ENCODE results near the gene NCAM2. TPM values are rescaled to one million over a fixed set of nuclear protein-coding genes. Genes with fewer than 3 reads are reported as not detected.
A peak's percentile ranks its signal among the peaks of the same experiment; 100 is the strongest.

The NCAM2 gene
- total RNA-seq = 100 to 1,000 TPM in 1 of 2 donors, 10 to 100 TPM in 1; 30.7 to 138 TPM
- 10 to 100 TPM; 48.0 to 74.2 TPM for polyA plus RNA-seq (ENCODE audit: insufficient read length in 2 of 2)
- long read RNA-seq, donor 1, full-length matches to known transcripts = 7 of 33 reads
- long read RNA-seq, donor 1, partial matches to known transcripts = 26 of 33 reads
- long read RNA-seq, donor 1, other reads (novel, unspliced or antisense) = 0 of 33 reads
- long read RNA-seq, donor 2, full-length matches to known transcripts = 1 of 8 reads
- long read RNA-seq, donor 2, partial matches to known transcripts = 7 of 8 reads
- long read RNA-seq, donor 2, other reads (novel, unspliced or antisense) = 0 of 8 reads
- long read RNA-seq, donor 3, full-length matches to known transcripts = 3 of 3 reads
- long read RNA-seq, donor 3, partial matches to known transcripts = 0 of 3 reads
- long read RNA-seq, donor 3, other reads (novel, unspliced or antisense) = 0 of 3 reads
- long read RNA-seq, donor 4 = 0 reads

DNA sequence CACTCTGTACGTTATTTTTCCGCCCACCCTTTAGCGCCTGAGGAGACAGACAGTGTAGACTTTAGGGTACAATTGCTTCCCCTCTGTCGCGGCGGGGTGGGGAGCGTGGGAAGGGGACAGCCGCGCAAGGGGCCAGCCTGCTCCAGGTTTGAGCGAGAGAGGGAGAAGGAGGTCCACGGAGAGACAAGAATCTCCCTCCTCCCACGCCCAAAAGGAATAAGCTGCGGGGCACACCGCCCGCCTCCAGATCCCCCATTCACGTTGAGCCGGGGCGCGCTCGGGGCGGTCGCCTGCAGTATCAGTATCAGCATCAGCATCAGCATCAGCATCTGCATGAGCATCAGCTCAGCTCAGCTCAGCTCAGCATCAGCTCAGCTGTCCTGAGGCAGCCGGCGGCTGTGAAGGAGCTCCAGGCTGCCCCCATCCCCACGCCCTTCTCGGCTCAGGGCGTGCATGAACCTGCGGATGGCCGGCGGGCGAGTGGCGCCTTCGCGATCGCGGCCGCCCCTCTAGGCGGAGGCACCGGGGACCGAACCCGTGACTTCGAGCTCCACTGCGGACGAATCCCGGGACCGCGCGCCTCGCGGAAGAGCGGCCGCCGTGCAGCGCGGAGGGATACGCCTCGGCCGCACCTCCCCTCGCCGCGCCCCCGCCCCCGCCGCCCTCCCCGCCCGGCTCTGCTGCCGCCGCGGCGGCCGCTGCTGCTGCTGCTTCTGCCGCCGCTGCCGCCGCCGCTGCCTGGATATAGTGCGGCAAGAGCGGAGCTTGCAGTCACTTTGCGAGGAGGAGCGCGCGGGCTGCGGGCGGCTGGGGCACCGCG lies at the start of gene NCAM2:
TSS of gene NCAM2 (plus strand) at position 774 of the 820 bp plus-strand sequence.
- DNase-seq (ENCODE audit: low read depth in 4 of 6, low spot score in 6 of 6) = peak in 3 of 6 donors; percentile 81 to 96 (median 95)
- peak within 1 kb of the TSS; percentile 69 for H3K4me3 ChIP-seq (ENCODE audit: low read depth, low read length)
- H3K27me3 ChIP-seq (ENCODE audit: control insufficient read depth, insufficient read depth, low read length) = no peaks in the 10 kb centered on the region
- H3K9me3 ChIP-seq (ENCODE audit: control insufficient read depth, insufficient read depth, low read length) = no peaks in the 10 kb centered on the region
- no peaks in the 10 kb centered on the region for H3K36me3 ChIP-seq (ENCODE audit: control insufficient read depth, insufficient read depth, low read length)
- WGBS (ENCODE audit: insufficient coverage) = under 1% methylated on average over 78 of the region's 86 CpGs
- H3K4me1 ChIP-seq (ENCODE audit: control insufficient read depth, insufficient read depth, low read length) = peaks cover 13% of the 10 kb centered on the region
- H3K27ac ChIP-seq (ENCODE audit: low read depth, low read length) = peak within 1 kb of the TSS; percentile 55

DNA sequence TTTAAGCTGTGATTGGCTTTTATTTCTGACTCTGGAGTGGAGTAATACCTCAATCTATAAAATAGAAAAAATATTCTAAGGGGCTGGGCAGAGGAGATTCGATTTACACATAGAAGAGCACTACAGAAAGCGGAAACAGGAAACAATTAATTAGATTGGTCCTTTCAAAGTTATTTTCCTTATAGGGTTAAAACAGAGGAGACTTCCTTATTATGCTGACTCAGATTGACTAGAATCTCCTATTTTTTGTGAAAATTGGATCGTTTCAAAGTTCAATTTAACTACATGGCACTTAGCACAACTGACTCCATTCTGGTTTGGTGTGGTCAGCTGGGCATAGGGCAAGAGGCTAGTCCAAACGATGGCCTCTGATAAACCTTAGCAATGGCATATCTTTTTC lies 48.3 kb upstream of the NCAM2 start:
- Histone ChIP-seq H3K4me1 (ENCODE audit: control insufficient read depth, insufficient read depth, low read length) (no peaks in the 10 kb centered on the region), H3K4me3 (ENCODE audit: low read depth, low read length) (no peak overlapping the region), H3K27ac (ENCODE audit: low read depth, low read length) (no peak overlapping the region), H3K9me3 (ENCODE audit: control insufficient read depth, insufficient read depth, low read length) (no peaks in the 10 kb centered on the region), H3K27me3 (ENCODE audit: control insufficient read depth, insufficient read depth, low read length) (no peaks in the 10 kb centered on the region), H3K36me3 (ENCODE audit: control insufficient read depth, insufficient read depth, low read length) (no peaks in the 10 kb centered on the region)
- DNase-seq (ENCODE audit: low read depth in 4 of 6, low spot score in 6 of 6) = no peak
- no CpG with 5 or more reads among the region's 4 CpGs for WGBS (ENCODE audit: insufficient coverage)

- H3K4me1 ChIP-seq (ENCODE audit: control insufficient read depth, insufficient read depth, low read length) = no peaks in the 10 kb centered on the region
- DNase-seq (ENCODE audit: low read depth in 4 of 6, low spot score in 6 of 6) = no peak
- no peaks in the 10 kb centered on the region for H3K36me3 ChIP-seq (ENCODE audit: control insufficient read depth, insufficient read depth, low read length)
- no CpG with 5 or more reads among the region's 1 CpG for WGBS (ENCODE audit: insufficient coverage)
- no peak overlapping the region for H3K27ac ChIP-seq (ENCODE audit: low read depth, low read length)
- no peaks in the 10 kb centered on the region for H3K9me3 ChIP-seq (ENCODE audit: control insufficient read depth, insufficient read depth, low read length)
- no peak overlapping the region for H3K4me3 ChIP-seq (ENCODE audit: low read depth, low read length)
- H3K27me3 ChIP-seq (ENCODE audit: control insufficient read depth, insufficient read depth, low read length) = no peaks in the 10 kb centered on the region
Measured at GRCh38 chr21:20965816-20966215, 32.4 kb upstream of the NCAM2 start.

DNA sequence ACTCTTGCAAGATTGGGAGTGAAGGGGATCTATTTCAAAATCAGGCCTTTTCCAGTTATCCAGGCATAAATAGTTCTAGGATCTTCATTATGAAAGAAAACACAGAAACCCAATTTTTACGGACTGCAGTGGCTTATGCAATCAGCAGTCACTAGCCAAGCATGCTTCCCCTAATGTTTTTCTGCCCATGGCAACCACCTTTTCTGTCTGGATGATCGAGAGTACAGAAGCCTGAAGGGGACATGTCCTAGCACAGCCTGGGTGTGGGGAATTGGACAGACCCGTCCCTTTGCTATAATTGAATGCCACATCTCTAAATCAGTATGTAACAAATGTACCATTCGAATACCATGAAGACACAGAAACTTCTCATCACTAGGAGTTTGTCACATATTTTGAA lies 29.8 kb upstream of the NCAM2 start:
- peak in 2 of 6 donors; percentile 42 to 46 for DNase-seq (ENCODE audit: low read depth in 4 of 6, low spot score in 6 of 6)
- Histone ChIP-seq H3K4me1 (ENCODE audit: control insufficient read depth, insufficient read depth, low read length) (no peaks in the 10 kb centered on the region), H3K27me3 (ENCODE audit: control insufficient read depth, insufficient read depth, low read length) (no peaks in the 10 kb centered on the region), H3K9me3 (ENCODE audit: control insufficient read depth, insufficient read depth, low read length) (no peaks in the 10 kb centered on the region), H3K4me3 (ENCODE audit: low read depth, low read length) (no peak overlapping the region), H3K36me3 (ENCODE audit: control insufficient read depth, insufficient read depth, low read length) (no peaks in the 10 kb centered on the region), H3K27ac (ENCODE audit: low read depth, low read length) (no peak overlapping the region)
- no CpG with 5 or more reads among the region's 4 CpGs for WGBS (ENCODE audit: insufficient coverage)

GRCh38 chr21:20970691-20971090 lies 27.5 kb upstream of the NCAM2 start:
- no peaks in the 10 kb centered on the region for H3K9me3 ChIP-seq (ENCODE audit: control insufficient read depth, insufficient read depth, low read length)
- no peaks in the 10 kb centered on the region for H3K36me3 ChIP-seq (ENCODE audit: control insufficient read depth, insufficient read depth, low read length)
- no peak overlapping the region for H3K4me3 ChIP-seq (ENCODE audit: low read depth, low read length)
- H3K4me1 ChIP-seq (ENCODE audit: control insufficient read depth, insufficient read depth, low read length) = no peaks in the 10 kb centered on the region
- H3K27me3 ChIP-seq (ENCODE audit: control insufficient read depth, insufficient read depth, low read length) = no peaks in the 10 kb centered on the region
- no CpG with 5 or more reads among the region's 1 CpG for WGBS (ENCODE audit: insufficient coverage)
- DNase-seq (ENCODE audit: low read depth in 4 of 6, low spot score in 6 of 6) = peak in 1 of 6 donors; percentile 47
- peak overlapping the region; percentile 67 for H3K27ac ChIP-seq (ENCODE audit: low read depth, low read length)

GRCh38 chr21:20971296-20971921 lies 26.8 kb upstream of the NCAM2 start:
- Histone ChIP-seq H3K9me3 (ENCODE audit: control insufficient read depth, insufficient read depth, low read length) (no peaks in the 10 kb centered on the region), H3K4me1 (ENCODE audit: control insufficient read depth, insufficient read depth, low read length) (no peaks in the 10 kb centered on the region), H3K4me3 (ENCODE audit: low read depth, low read length) (no peak overlapping the region), H3K27me3 (ENCODE audit: control insufficient read depth, insufficient read depth, low read length) (no peaks in the 10 kb centered on the region), H3K27ac (ENCODE audit: low read depth, low read length) (peak overlapping the region; percentile 67), H3K36me3 (ENCODE audit: control insufficient read depth, insufficient read depth, low read length) (no peaks in the 10 kb centered on the region)
- DNase-seq (ENCODE audit: low read depth in 4 of 6, low spot score in 6 of 6) = peak in 5 of 6 donors; percentile 17 to 86 (median 28)
- no CpG with 5 or more reads among the region's 2 CpGs for WGBS (ENCODE audit: insufficient coverage)

DNA sequence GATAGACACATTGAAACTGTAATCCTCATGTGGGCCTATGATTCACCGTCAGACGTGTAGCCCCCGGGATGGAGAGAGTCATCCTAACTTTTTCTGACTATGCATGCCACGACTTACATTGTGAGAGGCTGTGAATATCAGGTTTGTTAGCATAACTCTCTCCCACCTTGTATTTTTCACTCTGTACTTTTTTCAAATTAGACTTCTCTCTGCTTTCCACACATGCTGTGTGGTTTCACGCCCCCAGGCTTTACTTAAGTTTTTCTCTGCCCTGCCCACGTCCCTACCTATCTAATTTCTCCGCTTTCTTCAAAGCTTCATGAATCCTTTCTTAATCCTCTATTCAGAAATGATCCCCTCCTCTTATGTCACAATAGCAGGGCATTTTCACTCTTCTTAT lies 3.4 kb upstream of the NCAM2 start:
- WGBS (ENCODE audit: insufficient coverage) = 96% methylated on average over 7 of the region's 7 CpGs
- no peak overlapping the region for H3K27ac ChIP-seq (ENCODE audit: low read depth, low read length)
- no peak for DNase-seq (ENCODE audit: low read depth in 4 of 6, low spot score in 6 of 6)
- H3K4me3 ChIP-seq (ENCODE audit: low read depth, low read length) = no peak overlapping the region
- H3K36me3 ChIP-seq (ENCODE audit: control insufficient read depth, insufficient read depth, low read length) = no peaks in the 10 kb centered on the region
- no peaks in the 10 kb centered on the region for H3K27me3 ChIP-seq (ENCODE audit: control insufficient read depth, insufficient read depth, low read length)
- H3K4me1 ChIP-seq (ENCODE audit: control insufficient read depth, insufficient read depth, low read length) = peaks cover 13% of the 10 kb centered on the region
- no peaks in the 10 kb centered on the region for H3K9me3 ChIP-seq (ENCODE audit: control insufficient read depth, insufficient read depth, low read length)

GRCh38 chr21:20996421-20997310 lies 1.5 kb upstream of the NCAM2 start:
- H3K4me1 ChIP-seq (ENCODE audit: control insufficient read depth, insufficient read depth, low read length) = peaks cover 13% of the 10 kb centered on the region
- DNase-seq (ENCODE audit: low read depth in 4 of 6, low spot score in 6 of 6) = no peak
- no peaks in the 10 kb centered on the region for H3K27me3 ChIP-seq (ENCODE audit: control insufficient read depth, insufficient read depth, low read length)
- no peaks in the 10 kb centered on the region for H3K36me3 ChIP-seq (ENCODE audit: control insufficient read depth, insufficient read depth, low read length)
- WGBS (ENCODE audit: insufficient coverage) = 12% methylated on average over 12 of the region's 27 CpGs
- H3K4me3 ChIP-seq (ENCODE audit: low read depth, low read length) = peak overlapping the region; percentile 64
- no peak overlapping the region for H3K27ac ChIP-seq (ENCODE audit: low read depth, low read length)
- no peaks in the 10 kb centered on the region for H3K9me3 ChIP-seq (ENCODE audit: control insufficient read depth, insufficient read depth, low read length)

GRCh38 chr21:20997311-20997635 lies 936 bp upstream of the NCAM2 start:
- peak in 2 of 6 donors; percentile 65 to 80 for DNase-seq (ENCODE audit: low read depth in 4 of 6, low spot score in 6 of 6)
- Histone ChIP-seq H3K4me3 (ENCODE audit: low read depth, low read length) (peak overlapping the region; percentile 64), H3K4me1 (ENCODE audit: control insufficient read depth, insufficient read depth, low read length) (peaks cover 13% of the 10 kb centered on the region), H3K27me3 (ENCODE audit: control insufficient read depth, insufficient read depth, low read length) (no peaks in the 10 kb centered on the region), H3K36me3 (ENCODE audit: control insufficient read depth, insufficient read depth, low read length) (no peaks in the 10 kb centered on the region), H3K9me3 (ENCODE audit: control insufficient read depth, insufficient read depth, low read length) (no peaks in the 10 kb centered on the region), H3K27ac (ENCODE audit: low read depth, low read length) (peak overlapping the region; percentile 55)
- 0% methylated on average over 19 of the region's 20 CpGs for WGBS (ENCODE audit: insufficient coverage)
